Prostate gland (tissue), 2 donors: ENCODE data around the gene LEKR1.

Experiments
- CTCF ChIP-seq, 4 experiments: fragments of 200-600 bp in 2 of 4; fragments of 450-650 bp in 2 of 4; sonication (generic) in 2 of 4; IDR thresholded peaks; 1 replicate in 3 of 4; 2 replicates in 1 of 4; pipeline ENCODE4 v1.5.1; 2016 to 2019; ENCODE audit warnings: antibody characterized with exemption in 4 of 4, mild to moderate bottlenecking in 2 of 4, moderate library complexity in 2 of 4
- POLR2A ChIP-seq: fragments of 450-650 bp; IDR thresholded peaks from one replicate; pipeline ENCODE4 v1.6.1; 2016; ENCODE audit warnings: antibody characterized with exemption, mild to moderate bottlenecking

GRCh38 chr3:156865732-156866131, 39.6 kb downstream of the LEKR1 start:
- TF ChIP-seq CTCF (IDR thresholded peaks at IDR 0.05) (no peak), POLR2A (no peak)
